H9 (cell line): Measurements from ENCODE around the gene LRSAM1. TPM values are rescaled to one million over a fixed set of nuclear protein-coding genes. Genes with fewer than 3 reads are reported as not detected.

Experiments
- DNase-seq: peaks from one replicate; pipeline ENCODE4 v3.0.0-alpha.2; 2017
- H2AFZ ChIP-seq: one replicate; pipeline ENCODE4 v1.6.1; 2013; ENCODE audit warnings: mild to moderate bottlenecking, low read length, control low read depth, moderate library complexity
- H2AK5ac ChIP-seq: 2 replicates; pipeline ENCODE4 v1.6.1; 2013; ENCODE audit warnings: low read length, control low read depth, mixed read lengths; ENCODE audit not compliant: insufficient read length
- H2BK120ac ChIP-seq: one replicate; pipeline ENCODE4 v1.6.1; 2013; ENCODE audit warnings: low read depth, mild to moderate bottlenecking, low read length, control low read depth, inconsistent platforms; ENCODE audit not compliant: poor library complexity, severe bottlenecking
- H2BK12ac ChIP-seq: 2 replicates; pipeline ENCODE4 v1.6.1; 2013; ENCODE audit warnings: low read length, control low read depth, mixed read lengths, low read depth; ENCODE audit not compliant: insufficient read length
- H2BK15ac ChIP-seq: 2 replicates; pipeline ENCODE4 v1.6.1; 2013; ENCODE audit warnings: low read depth, low read length, control low read depth
- H2BK20ac ChIP-seq: one replicate; pipeline ENCODE4 v1.6.1; 2013; ENCODE audit warnings: low read depth, mild to moderate bottlenecking, low read length, control low read depth, inconsistent platforms; ENCODE audit not compliant: poor library complexity, severe bottlenecking
- H2BK5ac ChIP-seq: 2 replicates; pipeline ENCODE4 v1.6.1; 2013; ENCODE audit warnings: low read length, control low read depth, mixed read lengths; ENCODE audit not compliant: insufficient read length
- H3K14ac ChIP-seq: 2 replicates; pipeline ENCODE4 v1.6.1; 2013; ENCODE audit warnings: low read length, control low read depth; ENCODE audit not compliant: insufficient read depth
- H3K18ac ChIP-seq: 2 replicates; pipeline ENCODE4 v1.6.1; 2013; ENCODE audit warnings: low read depth, mild to moderate bottlenecking, mixed read lengths, low read length, control low read depth; ENCODE audit not compliant: insufficient read length
- H3K23ac ChIP-seq: 2 replicates; pipeline ENCODE4 v1.6.1; 2013; ENCODE audit warnings: low read length, control low read depth, mixed read lengths, low read depth; ENCODE audit not compliant: insufficient read length
- H3K23me2 ChIP-seq: 2 replicates; pipeline ENCODE4 v1.6.1; 2013; ENCODE audit warnings: low read depth, mild to moderate bottlenecking, mixed read lengths, low read length, control low read depth; ENCODE audit not compliant: insufficient read length, poor library complexity, severe bottlenecking
- H3K27ac ChIP-seq: 2 replicates; pipeline ENCODE4 v1.5.1; 2013; ENCODE audit warnings: low read length, control low read depth, mixed read lengths, low read depth; ENCODE audit not compliant: insufficient read length
- H3K27me3 ChIP-seq: 2 replicates; pipeline ENCODE4 v1.6.1; 2013; ENCODE audit warnings: low read length, control low read depth, inconsistent platforms; ENCODE audit not compliant: insufficient read depth
- H3K4ac ChIP-seq: 2 replicates; pipeline ENCODE4 v1.6.1; 2013; ENCODE audit warnings: low read depth, mild to moderate bottlenecking, control low read depth, inconsistent platforms, low read length, moderate library complexity
- H3K4me1 ChIP-seq: 2 replicates; pipeline ENCODE4 v1.6.1; 2013; ENCODE audit warnings: low read length, control low read depth, inconsistent platforms; ENCODE audit not compliant: insufficient read depth
- H3K4me2 ChIP-seq: 2 replicates; pipeline ENCODE4 v1.6.1; 2013; ENCODE audit warnings: low read length, control low read depth, mixed read lengths; ENCODE audit not compliant: insufficient read length, insufficient read depth
- H3K56ac ChIP-seq: 2 replicates; pipeline ENCODE4 v1.6.1; 2013; ENCODE audit warnings: low read depth, mild to moderate bottlenecking, mixed read lengths, low read length, control low read depth; ENCODE audit not compliant: insufficient read length
- H3K79me1 ChIP-seq: 2 replicates; pipeline ENCODE4 v1.6.1; 2013; ENCODE audit warnings: low read depth, mild to moderate bottlenecking, moderate library complexity, low read length, control low read depth, inconsistent platforms; ENCODE audit not compliant: insufficient read depth, poor library complexity, severe bottlenecking
- H3K79me2 ChIP-seq: 2 replicates; pipeline ENCODE4 v1.6.1; 2013; ENCODE audit warnings: low read length, control low read depth, inconsistent platforms; ENCODE audit not compliant: insufficient read depth
- H3K9ac ChIP-seq: 2 replicates; pipeline ENCODE4 v1.6.1; 2013; ENCODE audit warnings: low read length, control low read depth, mixed read lengths; ENCODE audit not compliant: insufficient read length; ENCODE audit errors: extremely low read depth
- H3K9me3 ChIP-seq: one replicate; pipeline ENCODE4 v1.6.1; 2013; ENCODE audit warnings: low read depth, low read length, inconsistent platforms; ENCODE audit not compliant: control insufficient read depth
- H3T11ph ChIP-seq: one replicate; pipeline ENCODE4 v1.6.1; 2013; ENCODE audit warnings: mild to moderate bottlenecking, low read length, control low read depth, inconsistent platforms
- H4K20me1 ChIP-seq: one replicate; pipeline ENCODE4 v1.6.1; 2013; ENCODE audit not compliant: control insufficient read depth, insufficient read length, insufficient read depth
- H4K5ac ChIP-seq: 2 replicates; pipeline ENCODE4 v1.6.1; 2013; ENCODE audit warnings: low read depth, mild to moderate bottlenecking, mixed read lengths, low read length, control low read depth; ENCODE audit not compliant: insufficient read length
- H4K8ac ChIP-seq: replicated peaks from 2 replicates; pipeline ENCODE4 v1.6.1; 2013; ENCODE audit warnings: low read length, control low read depth, mixed read lengths, low read depth; ENCODE audit not compliant: insufficient read length
- H4K91ac ChIP-seq: 2 replicates; pipeline ENCODE4 v1.6.1; 2013; ENCODE audit warnings: low read depth, mild to moderate bottlenecking, moderate library complexity, mixed read lengths, low read length, control low read depth; ENCODE audit not compliant: insufficient read length
- H3K27ac Mint-ChIP-seq, 3 experiments: 2 replicates in 2 of 3; 3 replicates in 1 of 3; pipeline ENCODE4 v1.8.0; 2020 to 2021; ENCODE audit warnings: mixed read lengths in 3 of 3, mild to moderate bottlenecking in 1 of 3, moderate library complexity in 1 of 3
- H3K27me3 Mint-ChIP-seq: 2 replicates; pipeline ENCODE4 v1.8.0; 2021; ENCODE audit warnings: low read depth, mild to moderate bottlenecking, moderate library complexity, mixed read lengths
- H3K36me3 Mint-ChIP-seq, 3 experiments: 2 replicates in 2 of 3; 3 replicates in 1 of 3; pipeline ENCODE4 v1.8.0; 2020 to 2021; ENCODE audit warnings: low read depth in 3 of 3, mixed read lengths in 3 of 3; ENCODE audit not compliant: insufficient read depth in 1 of 3
- H3K4me1 Mint-ChIP-seq, 2 experiments: 2 replicates each; pipeline ENCODE4 v1.8.0; 2020; ENCODE audit warnings: mixed read lengths in 2 of 2
- H3K4me3 Mint-ChIP-seq, 2 experiments: 2 replicates in 1 of 2; 3 replicates in 1 of 2; pipeline ENCODE4 v1.8.0; 2020 to 2021; ENCODE audit warnings: mild to moderate bottlenecking in 2 of 2, mixed read lengths in 2 of 2, moderate library complexity in 1 of 2
- H3K9me3 Mint-ChIP-seq, 2 experiments: 2 replicates in 1 of 2; 3 replicates in 1 of 2; pipeline ENCODE4 v1.8.0; 2020; ENCODE audit warnings: mild to moderate bottlenecking in 2 of 2, mixed read lengths in 2 of 2, moderate library complexity in 1 of 2
- WGBS: extraction: QIAGEN DNeasy Blood & Tissue Kit; methylation state at CpG from one replicate; pipeline ENCODE4 v1.1.7; 2013; ENCODE audit warnings: missing lambda C conversion rate, low lambda C conversion rate, mixed read lengths; ENCODE audit not compliant: insufficient read length; ENCODE audit errors: extremely low coverage; 5-methylcytosine and 5-hydroxymethylcytosine counted together
- total RNA-seq: library from RNA; stranded (reverse); gene quantifications from 2 replicates; pipeline ENCODE4 v1.2.1, GENCODE V29; 2021
- TF ChIP-seq, protein P1 (sequence below): fragments of 200-600 bp; sonication (generic); conservative IDR thresholded peaks from 3 replicates; pipeline ENCODE4 v1.8.0; 2021; ENCODE audit warnings: antibody characterized with exemption, mild to moderate bottlenecking

LRSAM1 gene
- total RNA-seq, 1 experiment from 2014 or later: 16.2 TPM

GRCh38 chr9:127520941-127521918, 69.9 kb downstream of the LRSAM1 start:
- H3K36me3 Mint-ChIP-seq: peaks cover 51 to 69% (median 55%) of the 10 kb centered on the region in 3 experiments

More at GRCh38 chr9:127520941-127521918, 69.9 kb downstream of the LRSAM1 start:
- Histone ChIP-seq H2BK20ac (no peak overlapping the region), H3K27me3 (no peaks in the 10 kb centered on the region), H4K8ac (no peak overlapping the region), H3K4ac (no peak overlapping the region; the same call in 1 of the 2 replicates), H3K4me1 (peaks cover 2% of the 10 kb centered on the region; the same call in 1 of the 2 replicates), H3K23ac (no peak overlapping the region), H3K27ac (peak overlapping the region; percentile 49), H3K18ac (peak overlapping the region; percentile 2), H3K9me3 (peaks cover 20% of the 10 kb centered on the region), H3K4me2 (no peak overlapping the region), H2BK120ac (no peak overlapping the region), H3T11ph (no peak overlapping the region), H4K91ac (peak overlapping the region; percentile 54), H3K79me2 (no peaks in the 10 kb centered on the region), H2AFZ (no peak overlapping the region), H3K79me1 (no peaks in the 10 kb centered on the region), H3K9ac (no peak overlapping the region), H4K5ac (no peak overlapping the region), H2BK5ac (no peak overlapping the region), H4K20me1 (no peaks in the 10 kb centered on the region), H3K14ac (peak overlapping the region; percentile 77; the same call in 1 of the 2 replicates), H2BK15ac (no peak overlapping the region), H3K56ac (no peak overlapping the region), H2AK5ac (no peak overlapping the region), H3K23me2 (no peaks in the 10 kb centered on the region), H2BK12ac (peak overlapping the region; percentile 89)
- TF ChIP-seq, protein P1, sequence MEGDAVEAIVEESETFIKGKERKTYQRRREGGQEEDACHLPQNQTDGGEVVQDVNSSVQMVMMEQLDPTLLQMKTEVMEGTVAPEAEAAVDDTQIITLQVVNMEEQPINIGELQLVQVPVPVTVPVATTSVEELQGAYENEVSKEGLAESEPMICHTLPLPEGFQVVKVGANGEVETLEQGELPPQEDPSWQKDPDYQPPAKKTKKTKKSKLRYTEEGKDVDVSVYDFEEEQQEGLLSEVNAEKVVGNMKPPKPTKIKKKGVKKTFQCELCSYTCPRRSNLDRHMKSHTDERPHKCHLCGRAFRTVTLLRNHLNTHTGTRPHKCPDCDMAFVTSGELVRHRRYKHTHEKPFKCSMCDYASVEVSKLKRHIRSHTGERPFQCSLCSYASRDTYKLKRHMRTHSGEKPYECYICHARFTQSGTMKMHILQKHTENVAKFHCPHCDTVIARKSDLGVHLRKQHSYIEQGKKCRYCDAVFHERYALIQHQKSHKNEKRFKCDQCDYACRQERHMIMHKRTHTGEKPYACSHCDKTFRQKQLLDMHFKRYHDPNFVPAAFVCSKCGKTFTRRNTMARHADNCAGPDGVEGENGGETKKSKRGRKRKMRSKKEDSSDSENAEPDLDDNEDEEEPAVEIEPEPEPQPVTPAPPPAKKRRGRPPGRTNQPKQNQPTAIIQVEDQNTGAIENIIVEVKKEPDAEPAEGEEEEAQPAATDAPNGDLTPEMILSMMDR: no peak
- Mint-ChIP-seq H3K27ac (peak overlapping the region; percentile 88 to 97 (median 90); a peak in 6 of 7 replicates), H3K27me3 (peaks cover 1% of the 10 kb centered on the region; the same call in 1 of the 2 replicates), H3K9me3 (peaks cover 34% of the 10 kb centered on the region in 2 experiments), H3K4me1 (peaks cover 4 to 6% of the 10 kb centered on the region in 2 experiments), H3K4me3 (peak overlapping the region in 1 of 2 experiments; percentile 18; a peak in 3 of 5 replicates)
- DNase-seq: peak; percentile 75
- no CpG with 5 or more reads among the region's 20 CpGs for WGBS
